ENCODE measurements around the gene LRP1.
A peak's percentile ranks its signal among the peaks of the same experiment; 100 is the strongest.

Gene LRP1

DNA sequence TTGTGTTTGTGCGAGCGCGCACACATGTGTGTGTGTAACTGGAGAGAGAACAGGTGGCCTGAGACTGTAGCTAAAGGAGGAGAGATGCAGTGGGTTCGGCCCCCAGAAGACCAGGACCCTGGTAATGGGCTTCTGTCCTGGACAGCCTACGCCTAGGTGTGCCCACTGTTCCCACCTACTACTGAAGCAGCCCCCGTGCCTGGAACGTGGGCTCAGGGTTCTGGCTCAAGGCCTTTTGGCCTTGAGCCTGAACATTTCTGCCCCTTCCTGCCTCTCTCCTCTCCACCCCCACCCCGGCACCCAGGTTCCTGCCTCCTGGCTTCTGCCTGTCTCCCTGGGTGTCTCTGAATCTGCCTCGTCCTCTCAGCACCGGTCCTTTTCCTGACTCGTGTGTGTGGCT, 86.8 kb downstream of the LRP1 start:
- no peak overlapping the region for H3K27ac ChIP-seq
- TF ChIP-seq, protein P1, sequence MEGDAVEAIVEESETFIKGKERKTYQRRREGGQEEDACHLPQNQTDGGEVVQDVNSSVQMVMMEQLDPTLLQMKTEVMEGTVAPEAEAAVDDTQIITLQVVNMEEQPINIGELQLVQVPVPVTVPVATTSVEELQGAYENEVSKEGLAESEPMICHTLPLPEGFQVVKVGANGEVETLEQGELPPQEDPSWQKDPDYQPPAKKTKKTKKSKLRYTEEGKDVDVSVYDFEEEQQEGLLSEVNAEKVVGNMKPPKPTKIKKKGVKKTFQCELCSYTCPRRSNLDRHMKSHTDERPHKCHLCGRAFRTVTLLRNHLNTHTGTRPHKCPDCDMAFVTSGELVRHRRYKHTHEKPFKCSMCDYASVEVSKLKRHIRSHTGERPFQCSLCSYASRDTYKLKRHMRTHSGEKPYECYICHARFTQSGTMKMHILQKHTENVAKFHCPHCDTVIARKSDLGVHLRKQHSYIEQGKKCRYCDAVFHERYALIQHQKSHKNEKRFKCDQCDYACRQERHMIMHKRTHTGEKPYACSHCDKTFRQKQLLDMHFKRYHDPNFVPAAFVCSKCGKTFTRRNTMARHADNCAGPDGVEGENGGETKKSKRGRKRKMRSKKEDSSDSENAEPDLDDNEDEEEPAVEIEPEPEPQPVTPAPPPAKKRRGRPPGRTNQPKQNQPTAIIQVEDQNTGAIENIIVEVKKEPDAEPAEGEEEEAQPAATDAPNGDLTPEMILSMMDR (conservative IDR thresholded peaks at IDR 0.05), result no peak
- no peak for TF ChIP-seq ZFX (IDR thresholded peaks at IDR 0.05)

DNA sequence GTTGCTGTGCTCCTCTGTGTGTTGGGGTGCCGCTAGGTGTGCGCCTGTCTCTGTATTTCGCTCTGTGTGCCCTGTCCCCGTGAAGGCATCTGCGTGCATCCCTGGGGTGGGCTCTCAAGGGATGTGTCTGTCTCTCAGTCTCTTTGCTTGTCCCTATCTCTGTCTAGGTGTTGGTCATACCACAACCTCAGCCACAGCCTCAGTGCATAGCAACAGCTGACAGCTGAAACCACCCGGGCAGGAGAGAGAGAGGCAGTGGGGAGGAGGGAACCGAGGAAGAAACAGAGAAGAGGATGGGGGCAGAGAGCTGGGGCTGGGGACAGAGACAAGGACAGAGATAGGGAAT, 87.4 kb downstream of the LRP1 start:
- no peak overlapping the region for H3K27ac ChIP-seq
- TF ChIP-seq ZFX (IDR thresholded peaks at IDR 0.05), result no peak
- TF ChIP-seq, protein P1 (conservative IDR thresholded peaks at IDR 0.05), result no peak

DNA sequence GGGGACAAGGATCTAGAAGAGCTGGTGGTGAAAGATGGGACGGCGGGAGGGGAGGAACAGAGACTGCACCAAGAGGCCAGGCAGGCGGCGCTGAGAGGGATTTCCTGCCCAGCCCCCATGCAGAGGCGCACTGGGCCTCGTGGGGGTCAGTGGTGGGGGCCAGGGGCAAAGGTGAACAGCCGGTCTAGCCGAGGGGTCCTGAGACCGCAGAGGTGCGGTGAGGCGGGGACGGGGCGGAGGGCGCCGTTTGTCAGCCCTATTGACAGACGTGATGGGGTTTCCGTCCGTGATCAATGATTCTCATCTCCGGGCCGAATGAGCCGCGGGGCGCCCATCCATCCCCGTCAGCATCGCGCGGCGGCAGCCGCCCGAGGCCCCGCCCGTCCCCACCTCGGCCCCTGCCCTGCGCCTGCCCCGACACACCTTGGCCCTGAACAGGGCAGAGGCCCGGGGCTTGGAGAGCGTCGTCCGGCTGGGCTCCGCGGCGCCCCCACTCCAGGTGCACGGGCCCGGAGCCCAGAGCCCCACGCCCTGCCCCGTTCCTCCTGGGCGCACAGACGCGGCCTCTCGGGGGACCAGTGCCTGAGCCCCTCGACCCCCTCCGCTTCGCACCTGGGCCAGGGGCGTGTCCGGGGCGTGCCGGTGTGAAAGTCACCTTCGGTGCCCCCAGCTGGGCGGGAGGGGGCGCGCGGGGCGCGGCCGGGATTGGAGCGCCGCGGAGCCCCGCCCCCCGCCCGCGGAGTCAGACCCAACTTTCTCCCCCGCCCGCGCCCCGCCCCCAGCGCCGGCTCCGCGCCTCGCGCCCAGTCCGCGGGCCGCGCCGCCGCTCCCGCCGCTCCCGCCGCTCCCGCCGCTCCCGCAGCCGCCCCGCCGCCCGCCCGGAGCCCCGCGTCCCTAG, 88.0 kb downstream of the LRP1 start, which contains the start of gene NXPH4:
Gene NXPH4, plus strand, starts transcription at position 781 of the 898 bp plus-strand sequence. CDS start 176 bp downstream, outside the sequence.
- TF ChIP-seq ZFX (IDR thresholded peaks at IDR 0.05), result no peak
- TF ChIP-seq, protein P1 (conservative IDR thresholded peaks at IDR 0.05), result no peak; the same call in 1 of the 2 replicates
- peak within 1 kb of the TSS; percentile 75 for H3K27ac ChIP-seq

DNA sequence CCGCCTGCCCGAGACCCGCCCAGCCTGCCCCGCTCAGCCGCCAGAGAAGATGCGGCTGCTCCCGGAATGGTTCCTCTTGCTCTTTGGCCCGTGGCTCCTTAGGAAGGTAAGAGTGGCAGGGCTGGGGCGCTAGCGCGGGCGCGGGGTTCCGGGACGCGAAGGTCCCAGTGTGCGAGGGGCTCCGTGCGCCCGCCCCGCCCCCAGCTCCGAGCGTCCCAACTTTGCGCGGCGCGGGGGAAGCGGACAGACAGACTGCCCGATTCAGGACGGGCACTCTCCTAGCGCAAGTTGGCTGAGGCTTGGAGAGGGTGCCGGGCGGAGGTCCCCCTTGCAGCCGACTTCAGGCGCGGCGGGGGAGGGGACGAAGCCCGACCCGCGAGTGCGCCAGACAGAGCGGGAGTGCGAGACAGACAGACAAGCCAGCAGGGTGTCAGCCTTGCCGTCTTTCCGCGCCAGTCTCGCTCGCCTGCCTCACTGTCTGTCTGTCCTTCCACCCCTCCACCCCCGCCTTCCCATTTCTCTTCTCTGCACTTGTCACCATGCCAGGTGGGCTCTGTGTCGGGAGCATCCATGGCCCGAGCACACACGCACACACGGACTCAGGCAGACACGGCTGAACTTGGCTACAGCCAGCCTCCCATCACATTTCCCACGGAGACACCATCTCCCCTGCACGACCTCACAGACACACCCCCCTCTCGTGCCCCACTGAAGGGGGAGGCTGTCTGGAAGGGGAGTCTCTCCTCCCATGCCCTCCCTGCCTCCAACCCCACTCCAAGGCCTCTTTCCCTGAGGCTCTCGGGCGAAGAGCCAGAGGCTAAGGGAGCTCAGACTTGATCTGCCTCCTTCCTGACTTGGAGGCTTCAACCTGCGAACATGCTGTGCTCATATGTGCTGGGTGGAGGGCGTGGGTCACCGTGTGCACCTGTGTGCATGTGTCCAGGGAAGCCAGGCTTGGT, 88.9 kb downstream of the LRP1 start:
- H3K27ac ChIP-seq, result peak overlapping the region; percentile 75
- TF ChIP-seq, protein P1 (conservative IDR thresholded peaks at IDR 0.05), result no peak
- no peak for TF ChIP-seq ZFX (IDR thresholded peaks at IDR 0.05)

DNA sequence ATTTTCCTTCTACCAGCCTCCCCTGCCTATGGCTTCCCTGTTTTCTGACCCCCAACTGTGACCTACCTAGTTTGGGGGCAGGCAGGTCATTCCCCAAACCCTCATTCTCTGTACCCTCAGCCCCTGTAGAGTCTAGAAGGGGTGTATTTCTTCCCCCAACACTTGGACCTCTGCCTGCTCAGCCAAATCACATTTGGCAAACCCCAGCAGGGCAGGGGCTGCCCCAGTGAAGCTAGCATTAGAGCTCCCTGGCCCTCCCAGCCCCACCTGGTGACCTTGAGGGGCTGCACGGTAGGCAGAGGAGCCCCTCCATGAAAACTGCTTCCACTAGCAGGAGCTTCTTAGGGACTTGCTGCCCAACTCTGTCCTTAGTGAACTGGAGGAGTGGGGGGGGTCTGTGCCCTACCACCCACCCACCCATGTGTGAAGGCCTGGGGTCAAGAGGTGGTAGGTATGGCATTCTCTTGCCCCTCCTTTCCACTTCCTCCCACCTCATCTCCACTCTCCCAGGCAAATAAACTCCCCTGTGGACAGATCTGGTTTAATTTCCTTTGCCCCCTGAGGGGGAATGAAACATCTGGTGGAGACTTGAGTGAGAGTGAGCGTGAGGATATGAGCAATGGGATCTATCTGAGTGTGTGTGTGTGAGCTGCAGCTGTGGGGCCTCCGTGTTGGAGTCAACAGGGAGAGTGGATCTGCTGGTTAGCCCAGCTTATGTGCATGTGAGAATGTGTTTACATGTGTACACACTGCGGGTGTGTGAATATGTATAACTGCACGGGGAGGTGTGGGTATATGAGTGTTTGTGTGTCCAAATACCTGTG, 90.0 kb downstream of the LRP1 start:
- TF ChIP-seq, protein P1 (conservative IDR thresholded peaks at IDR 0.05), result no peak
- no peak for TF ChIP-seq ZFX (IDR thresholded peaks at IDR 0.05)
- H3K27ac ChIP-seq, result peak overlapping the region; percentile 75

DNA sequence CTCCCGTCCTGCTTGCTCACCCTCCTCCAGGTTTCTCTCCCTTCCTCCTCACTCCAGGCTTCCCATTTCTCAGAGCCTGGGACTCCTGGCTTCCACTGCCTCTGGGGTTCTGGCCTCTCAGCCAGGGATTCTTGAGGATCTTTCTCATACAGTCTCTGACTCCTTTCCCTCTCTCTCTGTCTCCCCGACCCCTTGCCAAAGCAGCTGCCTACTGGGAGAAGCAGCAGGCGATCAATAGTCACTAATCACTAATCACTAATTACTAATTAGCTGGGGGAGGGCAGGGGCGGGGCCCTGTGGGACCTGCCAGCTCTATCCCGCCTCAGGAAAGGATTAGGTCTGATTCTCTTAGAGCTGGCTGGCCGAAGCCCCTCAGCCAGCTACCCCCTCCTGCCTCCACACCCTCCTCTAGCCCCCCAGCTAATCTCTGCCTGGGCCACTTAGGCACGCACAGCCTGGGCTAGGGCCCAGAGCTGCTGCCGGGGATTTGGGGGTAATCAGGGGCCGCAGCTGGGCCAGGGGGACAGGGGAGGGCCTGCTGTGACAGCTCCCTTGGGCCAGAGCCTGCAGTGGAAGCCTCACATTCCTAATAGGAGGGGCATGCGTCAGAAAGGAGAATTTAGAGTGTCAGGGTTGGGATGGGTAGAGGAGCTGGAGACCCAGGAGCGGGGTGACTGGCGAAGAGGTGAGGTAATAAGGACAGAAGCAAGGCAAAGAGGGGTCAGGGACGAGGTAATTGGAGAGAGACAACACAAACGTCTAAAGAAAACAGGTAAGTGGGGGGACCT, 91.1 kb downstream of the LRP1 start:
- H3K27ac ChIP-seq, result peak overlapping the region; percentile 2; the same call in 1 of the 2 replicates
- TF ChIP-seq ZFX (IDR thresholded peaks at IDR 0.05), result no peak
- TF ChIP-seq, protein P1 (conservative IDR thresholded peaks at IDR 0.05), result no peak
